GM13977 (cell line): Measurements from ENCODE around the gene AP2B1.

ENCODE experiments used
- DNase-seq: peaks from one replicate; pipeline ENCODE4 v3.0.0; 2012; ENCODE audit warnings: low spot score
- CTCF ChIP-seq: IDR thresholded peaks from 2 replicates; pipeline ENCODE4 v1.5.1; 2012; ENCODE audit warnings: mild to moderate bottlenecking, control low read depth; ENCODE audit not compliant: insufficient read depth; ENCODE audit errors: extremely low read depth, missing control alignments
- in situ Hi-C: fragments of 300-500 bp; cut with MboI; formaldehyde crosslinking; loops from one replicate; pipeline ENCODE4 v1.12.0; 2022; ENCODE audit warnings: low sequenced_read_pairs, low pct_unique_long_range_greater_than_20kb, mixed read lengths, inconsistent platforms; ENCODE audit not compliant: unreplicated experiment

The AP2B1 gene

DNA sequence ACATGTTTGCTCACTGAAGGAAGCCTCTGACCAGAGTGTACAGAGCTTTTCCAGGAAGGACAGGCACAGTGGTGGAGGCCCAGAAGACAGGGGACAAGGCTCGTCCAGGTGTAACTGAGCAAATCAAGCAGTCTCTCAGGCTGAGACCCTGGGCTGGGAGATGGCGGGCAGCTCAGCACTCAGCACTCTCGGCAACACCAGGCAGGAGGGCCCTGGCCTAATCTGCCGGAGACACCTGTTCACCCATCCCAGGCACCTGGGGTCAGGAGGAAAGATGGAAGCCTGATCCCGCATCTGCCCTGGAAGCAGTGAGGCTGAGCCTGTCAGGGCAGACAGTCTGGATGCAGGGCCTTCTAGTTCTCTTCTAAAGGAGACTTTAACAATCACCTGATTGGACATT lies 149.1 kb downstream of the AP2B1 start:
- TF ChIP-seq CTCF: no peak
- DNase-seq: no peak
- in situ Hi-C loops: loop anchor here (25.0 kb wide), 1 partner anchor 124 kb away; no protein-coding TSS in a partner anchor

DNA sequence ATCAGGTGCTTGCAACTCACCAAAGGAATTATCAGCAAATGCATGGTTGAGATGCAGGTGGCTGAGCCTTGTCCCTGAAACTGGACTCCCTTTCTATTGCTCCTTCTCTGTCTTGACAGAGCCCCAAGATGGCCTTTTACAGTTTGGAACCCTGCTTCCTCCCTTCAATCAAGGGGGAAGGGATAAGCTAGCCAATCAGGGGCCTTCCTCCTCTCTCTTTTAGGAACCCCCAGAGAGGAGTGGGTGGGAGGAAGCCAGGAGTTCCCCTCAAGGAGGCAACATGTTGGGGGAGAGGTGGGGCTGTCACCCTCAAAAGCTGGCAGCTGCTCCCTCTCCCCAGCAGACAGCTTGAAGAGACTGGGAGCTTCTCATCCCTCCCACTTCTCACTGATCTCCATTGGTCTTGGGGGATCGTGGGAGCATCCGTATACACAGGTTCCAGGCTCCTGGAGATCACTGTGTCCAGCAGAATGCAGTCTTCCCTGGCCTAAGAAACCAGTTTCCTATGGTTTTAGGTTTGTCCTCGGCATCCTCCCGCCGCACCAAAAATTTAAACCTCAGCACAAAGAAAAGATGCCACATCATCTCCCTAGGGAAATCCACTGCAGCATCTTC lies 151.5 kb downstream of the AP2B1 start:
- peak; percentile 45 for DNase-seq
- in situ Hi-C loops: loop anchor here (25.0 kb wide), 1 partner anchor 126 kb away; no protein-coding TSS in a partner anchor
- no peak for TF ChIP-seq CTCF

DNA sequence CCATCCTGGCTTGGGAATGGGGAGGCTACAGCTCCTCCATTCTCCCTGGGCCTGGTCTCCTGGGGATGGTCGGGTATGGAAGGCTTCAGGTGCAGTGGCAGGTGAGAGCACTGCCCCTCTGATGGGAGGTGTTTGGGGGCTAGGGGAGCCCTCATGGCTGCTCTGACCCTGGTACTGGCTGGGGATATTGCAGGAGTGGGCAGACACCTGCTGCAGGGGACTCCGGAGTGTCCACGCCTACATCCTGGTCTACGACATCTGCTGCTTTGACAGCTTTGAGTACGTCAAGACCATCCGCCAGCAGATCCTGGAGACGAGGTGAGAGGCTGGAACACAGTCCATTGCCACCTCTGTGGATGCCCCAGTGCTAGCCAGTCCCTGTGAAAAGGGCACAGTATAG lies 153.1 kb downstream of the AP2B1 start:
- no peak for TF ChIP-seq CTCF
- in situ Hi-C loops: loop anchor here (25.0 kb wide), 1 partner anchor 128 kb away; no protein-coding TSS in a partner anchor
- DNase-seq: no peak

- in situ Hi-C loops: loop anchor here (25.0 kb wide), 1 partner anchor 129 kb away; no protein-coding TSS in a partner anchor
- DNase-seq: peak; percentile 33
- TF ChIP-seq CTCF: no peak
Observed at GRCh38 chr17:35740997-35741931, 154.1 kb downstream of the AP2B1 start.

DNA sequence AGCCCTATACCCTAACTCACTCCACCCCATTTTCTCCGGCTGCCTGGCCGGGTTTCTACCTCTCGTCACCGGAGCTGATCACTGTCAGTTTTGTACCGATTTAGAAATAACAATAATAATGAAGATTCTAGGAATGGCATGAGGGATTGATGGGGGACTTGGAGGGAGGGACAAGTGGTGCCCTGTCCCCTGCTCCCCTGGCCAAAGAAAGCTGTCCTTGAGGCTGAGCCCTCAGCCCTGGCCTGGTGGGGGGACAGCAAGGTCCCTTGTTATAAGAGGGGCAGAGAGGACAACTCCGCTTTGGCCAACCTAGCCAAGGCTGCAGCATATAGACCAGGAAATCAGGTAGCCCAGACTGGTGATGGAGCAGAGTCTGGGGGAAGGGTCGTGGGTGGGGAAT lies 155.4 kb downstream of the AP2B1 start:
- no peak for TF ChIP-seq CTCF
- in situ Hi-C loops: loop anchor here (25.0 kb wide), 1 partner anchor 130 kb away; no protein-coding TSS in a partner anchor

GRCh38 chr17:35742896-35743477 lies 155.9 kb downstream of the AP2B1 start:
- DNase-seq: no peak
- in situ Hi-C loops: loop anchor here (25.0 kb wide), 1 partner anchor 131 kb away; no protein-coding TSS in a partner anchor
- no peak for TF ChIP-seq CTCF

More for the DNA sequence above, 155.4 kb downstream of the AP2B1 start:
- no peak for DNase-seq
